ENCODE data around the gene P2RY6.

Gene P2RY6

GRCh38 chr11:73324665-73325035 lies 52.5 kb downstream of the P2RY6 start:
- Histone ChIP-seq H3K36me3 (ENCODE audit: control insufficient read depth, insufficient read depth, low read length) (no peaks in the 10 kb centered on the region), H3K9ac (ENCODE audit: low read length) (no peak overlapping the region), H3K4me1 (ENCODE audit: control insufficient read depth, insufficient read depth, low read length) (peaks cover 78% of the 10 kb centered on the region), H3K27me3 (ENCODE audit: control insufficient read depth, insufficient read depth, low read length) (no peaks in the 10 kb centered on the region), H3K4me3 (ENCODE audit: low read length) (no peak overlapping the region), H3K27ac (ENCODE audit: low read depth, low read length) (peak overlapping the region; percentile 79)

- no peak overlapping the region for H3K9ac ChIP-seq (ENCODE audit: low read length)
- no peaks in the 10 kb centered on the region for H3K36me3 ChIP-seq (ENCODE audit: control insufficient read depth, insufficient read depth, low read length)
- H3K27me3 ChIP-seq (ENCODE audit: control insufficient read depth, insufficient read depth, low read length) = no peaks in the 10 kb centered on the region
- peaks cover 79% of the 10 kb centered on the region for H3K4me1 ChIP-seq (ENCODE audit: control insufficient read depth, insufficient read depth, low read length)
- H3K4me3 ChIP-seq (ENCODE audit: low read length) = no peak overlapping the region
- H3K27ac ChIP-seq (ENCODE audit: low read depth, low read length) = peak overlapping the region; percentile 79
Measured at GRCh38 chr11:73325036-73325981, 53.2 kb downstream of the P2RY6 start.

GRCh38 chr11:73326929-73327811 lies 55.0 kb downstream of the P2RY6 start:
- H3K9ac ChIP-seq (ENCODE audit: low read length) = no peak overlapping the region
- no peaks in the 10 kb centered on the region for H3K27me3 ChIP-seq (ENCODE audit: control insufficient read depth, insufficient read depth, low read length)
- no peaks in the 10 kb centered on the region for H3K36me3 ChIP-seq (ENCODE audit: control insufficient read depth, insufficient read depth, low read length)
- peak overlapping the region; percentile 41 for H3K27ac ChIP-seq (ENCODE audit: low read depth, low read length)
- H3K4me1 ChIP-seq (ENCODE audit: control insufficient read depth, insufficient read depth, low read length) = peaks cover 79% of the 10 kb centered on the region
- H3K4me3 ChIP-seq (ENCODE audit: low read length) = no peak overlapping the region

- H3K4me3 ChIP-seq (ENCODE audit: low read length) = no peak overlapping the region
- H3K4me1 ChIP-seq (ENCODE audit: control insufficient read depth, insufficient read depth, low read length) = peaks cover 79% of the 10 kb centered on the region
- peak overlapping the region; percentile 41 for H3K27ac ChIP-seq (ENCODE audit: low read depth, low read length)
Measured at GRCh38 chr11:73327812-73328364, 55.8 kb downstream of the P2RY6 start.

GRCh38 chr11:73330569-73331093 lies 58.5 kb downstream of the P2RY6 start:
- H3K9ac ChIP-seq (ENCODE audit: low read length) = no peak overlapping the region
- no peaks in the 10 kb centered on the region for H3K27me3 ChIP-seq (ENCODE audit: control insufficient read depth, insufficient read depth, low read length)
- no peak overlapping the region for H3K4me3 ChIP-seq (ENCODE audit: low read length)
- peaks cover 76% of the 10 kb centered on the region for H3K4me1 ChIP-seq (ENCODE audit: control insufficient read depth, insufficient read depth, low read length)
- H3K27ac ChIP-seq (ENCODE audit: low read depth, low read length) = peak overlapping the region; percentile 53
- no peaks in the 10 kb centered on the region for H3K36me3 ChIP-seq (ENCODE audit: control insufficient read depth, insufficient read depth, low read length)

More at GRCh38 chr11:73327812-73328364, 55.8 kb downstream of the P2RY6 start:
- H3K27me3 ChIP-seq (ENCODE audit: control insufficient read depth, insufficient read depth, low read length) = no peaks in the 10 kb centered on the region
- no peaks in the 10 kb centered on the region for H3K36me3 ChIP-seq (ENCODE audit: control insufficient read depth, insufficient read depth, low read length)
- H3K9ac ChIP-seq (ENCODE audit: low read length) = no peak overlapping the region

GRCh38 chr11:73331138-73331916 lies 59.2 kb downstream of the P2RY6 start:
- Histone ChIP-seq H3K27ac (ENCODE audit: low read depth, low read length) (peak overlapping the region; percentile 53), H3K27me3 (ENCODE audit: control insufficient read depth, insufficient read depth, low read length) (no peaks in the 10 kb centered on the region), H3K4me3 (ENCODE audit: low read length) (no peak overlapping the region), H3K4me1 (ENCODE audit: control insufficient read depth, insufficient read depth, low read length) (peaks cover 69% of the 10 kb centered on the region), H3K9ac (ENCODE audit: low read length) (no peak overlapping the region), H3K36me3 (ENCODE audit: control insufficient read depth, insufficient read depth, low read length) (no peaks in the 10 kb centered on the region)

GRCh38 chr11:73333173-73333572 lies 61.0 kb downstream of the P2RY6 start:
- Histone ChIP-seq H3K4me1 (ENCODE audit: control insufficient read depth, insufficient read depth, low read length) (peaks cover 55% of the 10 kb centered on the region), H3K9ac (ENCODE audit: low read length) (no peak overlapping the region), H3K27me3 (ENCODE audit: control insufficient read depth, insufficient read depth, low read length) (no peaks in the 10 kb centered on the region), H3K27ac (ENCODE audit: low read depth, low read length) (peak overlapping the region; percentile 76), H3K4me3 (ENCODE audit: low read length) (no peak overlapping the region), H3K36me3 (ENCODE audit: control insufficient read depth, insufficient read depth, low read length) (no peaks in the 10 kb centered on the region)

- Histone ChIP-seq H3K36me3 (ENCODE audit: control insufficient read depth, insufficient read depth, low read length) (no peaks in the 10 kb centered on the region), H3K27me3 (ENCODE audit: control insufficient read depth, insufficient read depth, low read length) (no peaks in the 10 kb centered on the region), H3K27ac (ENCODE audit: low read depth, low read length) (peak overlapping the region; percentile 76), H3K4me3 (ENCODE audit: low read length) (no peak overlapping the region), H3K9ac (ENCODE audit: low read length) (no peak overlapping the region), H3K4me1 (ENCODE audit: control insufficient read depth, insufficient read depth, low read length) (peaks cover 59% of the 10 kb centered on the region)
Measured at GRCh38 chr11:73333640-73334383, 61.7 kb downstream of the P2RY6 start.

GRCh38 chr11:73334384-73335203 lies 62.5 kb downstream of the P2RY6 start:
- Histone ChIP-seq H3K27me3 (ENCODE audit: control insufficient read depth, insufficient read depth, low read length) (no peaks in the 10 kb centered on the region), H3K27ac (ENCODE audit: low read depth, low read length) (peak overlapping the region; percentile 76), H3K4me1 (ENCODE audit: control insufficient read depth, insufficient read depth, low read length) (peaks cover 59% of the 10 kb centered on the region), H3K4me3 (ENCODE audit: low read length) (peak overlapping the region; percentile 1), H3K9ac (ENCODE audit: low read length) (no peak overlapping the region), H3K36me3 (ENCODE audit: control insufficient read depth, insufficient read depth, low read length) (no peaks in the 10 kb centered on the region)

- Histone ChIP-seq H3K4me3 (ENCODE audit: low read length) (no peak overlapping the region), H3K4me1 (ENCODE audit: control insufficient read depth, insufficient read depth, low read length) (peaks cover 55% of the 10 kb centered on the region), H3K27me3 (ENCODE audit: control insufficient read depth, insufficient read depth, low read length) (no peaks in the 10 kb centered on the region), H3K36me3 (ENCODE audit: control insufficient read depth, insufficient read depth, low read length) (no peaks in the 10 kb centered on the region), H3K27ac (ENCODE audit: low read depth, low read length) (peak overlapping the region; percentile 76), H3K9ac (ENCODE audit: low read length) (no peak overlapping the region)
Measured at GRCh38 chr11:73335204-73335923, 63.2 kb downstream of the P2RY6 start.
